Measurements from ENCODE around the gene LAMB1.
"Not testable (repeated sequence)": the region's sequence is repeated elsewhere in the genome, so short reads cannot be mapped to it uniquely, and the experiment has no call there.

The LAMB1 gene

DNA sequence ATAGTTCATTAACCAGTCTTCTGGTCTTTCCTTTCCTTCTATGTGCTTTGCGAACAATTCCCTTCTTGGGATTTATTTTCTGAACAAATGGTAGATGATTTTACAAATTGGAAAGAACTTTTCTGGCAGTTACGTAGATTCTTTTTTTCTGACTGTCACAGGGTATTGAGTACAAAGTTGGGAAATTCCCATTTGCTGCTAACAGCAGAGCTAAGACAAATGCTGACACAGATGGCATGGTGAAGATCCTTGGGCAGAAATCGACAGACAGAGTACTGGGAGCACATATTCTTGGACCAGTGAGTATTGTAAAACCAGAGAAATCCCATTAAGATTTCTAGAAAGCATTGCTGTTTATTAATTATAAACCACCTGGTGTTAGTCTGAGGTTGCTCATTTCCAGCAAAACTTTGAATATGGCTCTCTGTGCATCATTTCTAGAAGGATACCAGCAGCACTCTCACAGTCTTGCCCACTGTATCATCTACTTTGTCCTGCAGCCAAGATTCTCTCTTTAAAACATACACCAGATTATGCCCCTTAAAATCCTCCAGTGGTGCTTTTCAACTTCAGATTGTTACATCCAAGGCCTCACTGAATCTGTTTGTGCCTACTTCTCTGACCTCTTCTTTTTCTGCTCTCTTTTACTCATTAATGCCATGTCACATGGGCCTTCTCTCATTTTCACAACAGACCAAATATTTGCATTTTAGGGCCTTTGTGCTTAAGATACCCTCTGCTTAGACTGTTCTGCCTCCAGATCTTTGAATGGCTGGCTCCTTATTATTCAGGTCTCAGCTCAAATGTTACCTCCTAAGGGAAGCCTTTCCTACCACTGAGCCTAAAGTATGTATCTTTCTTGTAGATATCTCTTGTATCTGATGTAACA lies 85.0 kb downstream of the LAMB1 start:
- no peak for DNase-seq (ENCODE audit: low spot score)

DNA sequence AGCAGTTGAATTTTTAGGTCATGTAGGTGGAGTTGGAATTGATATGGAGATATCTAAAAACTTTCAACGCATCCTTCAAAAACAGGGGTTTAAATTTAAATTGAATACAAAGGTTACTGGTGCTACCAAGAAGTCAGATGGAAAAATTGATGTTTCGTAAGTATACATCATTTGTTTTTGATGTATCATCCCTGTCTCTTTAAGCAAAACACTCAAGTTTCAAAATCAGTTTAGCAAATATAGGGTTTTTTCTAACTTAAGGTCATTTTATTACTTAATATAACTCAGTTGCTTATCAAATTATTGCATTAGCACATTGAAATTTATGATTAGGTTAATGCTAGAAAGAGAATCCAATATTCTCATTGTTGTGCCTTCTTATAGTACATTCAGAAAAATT lies 87.4 kb downstream of the LAMB1 start:
- DNase-seq (ENCODE audit: low spot score), result no peak

DNA sequence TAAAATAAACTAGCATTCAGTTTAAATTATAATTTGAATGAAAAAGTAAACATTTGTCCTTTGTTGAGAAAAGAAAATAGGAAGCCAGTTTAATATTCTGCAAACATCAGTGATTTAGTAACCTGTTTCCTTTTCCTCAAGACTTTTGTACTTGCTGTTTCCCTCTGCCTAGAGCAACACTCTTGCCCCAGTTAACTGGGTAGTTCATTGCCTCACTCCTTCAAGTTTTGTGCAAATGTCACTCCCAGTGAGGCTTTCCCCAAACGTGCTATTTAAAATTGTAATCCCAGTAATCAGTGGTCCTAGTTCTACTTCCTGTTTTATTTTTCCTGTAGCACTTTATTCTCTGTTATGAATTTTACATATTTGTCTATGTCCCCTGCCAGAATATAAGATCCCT lies 88.1 kb downstream of the LAMB1 start:
- no peak for DNase-seq (ENCODE audit: low spot score)

- no peak for DNase-seq (ENCODE audit: low spot score)
Observed at GRCh38 chr7:107913851-107914250, 89.1 kb downstream of the LAMB1 start.

GRCh38 chr7:107911981-107912380 lies 91.0 kb downstream of the LAMB1 start:
- no peak for DNase-seq (ENCODE audit: low spot score)

DNA sequence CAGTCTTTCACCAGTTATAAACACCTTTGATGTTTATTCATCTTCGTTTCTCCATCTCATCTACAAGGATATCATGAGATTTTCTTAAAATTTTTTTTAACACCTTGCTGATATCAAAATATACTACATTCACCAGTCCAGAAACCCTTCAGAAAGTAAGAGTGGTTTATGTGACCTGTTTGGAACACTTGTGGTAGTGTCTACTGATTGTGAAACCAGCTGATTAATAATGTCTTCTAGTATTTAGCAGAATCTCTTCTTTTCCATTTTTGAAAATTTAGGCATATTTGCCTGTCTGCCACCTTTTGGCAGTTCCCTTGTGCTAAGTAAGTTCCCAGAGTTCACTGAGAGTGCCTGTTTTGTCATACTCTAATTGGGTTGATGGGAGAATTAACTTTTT lies 93.5 kb downstream of the LAMB1 start:
- DNase-seq (ENCODE audit: low spot score), result no peak

- DNase-seq (ENCODE audit: low spot score), result no peak
Observed at GRCh38 chr7:107907790-107908189, 95.2 kb downstream of the LAMB1 start.

DNA sequence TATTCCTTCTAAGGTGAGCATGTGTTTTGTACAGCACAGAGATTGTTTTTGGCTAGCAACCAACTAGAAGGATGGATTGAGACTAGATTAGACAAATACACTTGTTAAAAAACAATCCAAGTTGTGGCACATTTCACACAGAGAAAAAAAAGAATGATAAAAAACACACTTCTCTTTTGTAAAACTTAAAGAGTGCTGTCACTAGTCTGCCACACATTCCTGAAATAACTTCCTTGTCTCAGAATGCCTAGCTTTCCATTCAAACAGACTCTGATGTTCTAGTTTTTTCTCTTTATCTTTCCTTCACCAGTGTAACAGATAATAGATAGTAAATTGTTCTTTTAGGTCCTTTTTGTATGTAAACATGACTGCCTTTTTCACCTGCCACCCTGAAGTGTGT lies 100.6 kb downstream of the LAMB1 start:
- no peak for DNase-seq (ENCODE audit: low spot score)

- DNase-seq (ENCODE audit: low spot score), result no peak
Observed at GRCh38 chr7:107900496-107901015, 102.4 kb downstream of the LAMB1 start.

GRCh38 chr7:107898997-107899594 lies 103.9 kb downstream of the LAMB1 start:
- DNase-seq (ENCODE audit: low spot score), result no peak

- DNase-seq (ENCODE audit: low spot score), result not testable (repeated sequence)
Observed at GRCh38 chr7:107892367-107892741, 110.6 kb downstream of the LAMB1 start.

DNA sequence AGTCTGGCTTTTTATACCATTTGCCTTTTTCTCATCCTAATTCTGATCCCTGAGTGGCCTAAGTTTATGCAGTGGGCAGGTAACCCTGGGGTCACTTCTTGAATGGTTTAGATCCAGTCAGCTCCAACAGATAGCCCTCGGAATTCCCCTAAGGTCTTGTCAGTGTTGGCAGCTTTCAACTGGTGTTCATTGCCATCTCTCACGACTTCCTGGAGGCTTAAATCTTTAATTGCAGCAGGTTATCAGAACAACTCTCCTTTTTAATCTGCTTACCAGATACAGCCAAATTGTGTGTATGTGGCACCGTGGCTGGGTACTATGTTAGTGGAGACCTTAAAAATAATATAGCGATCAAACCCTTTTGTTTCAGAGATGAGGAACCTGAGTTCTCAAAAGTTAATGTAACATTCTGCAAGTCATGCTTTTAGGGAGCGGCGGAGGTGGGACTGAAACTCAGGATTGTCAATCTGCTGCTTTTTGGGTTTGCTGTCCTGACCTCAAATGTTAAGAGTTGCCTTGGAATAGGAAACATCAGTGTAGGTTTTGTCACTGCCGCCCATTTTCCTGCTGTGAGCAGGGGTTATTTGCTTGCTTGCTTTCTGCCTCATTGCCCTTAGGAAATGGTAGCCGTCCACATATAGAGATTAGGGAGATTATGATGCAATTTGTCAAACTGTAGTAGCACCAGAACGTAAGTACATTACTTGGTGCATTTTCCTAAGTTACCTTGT lies 111.2 kb downstream of the LAMB1 start:
- no peak for DNase-seq (ENCODE audit: low spot score)

DNA sequence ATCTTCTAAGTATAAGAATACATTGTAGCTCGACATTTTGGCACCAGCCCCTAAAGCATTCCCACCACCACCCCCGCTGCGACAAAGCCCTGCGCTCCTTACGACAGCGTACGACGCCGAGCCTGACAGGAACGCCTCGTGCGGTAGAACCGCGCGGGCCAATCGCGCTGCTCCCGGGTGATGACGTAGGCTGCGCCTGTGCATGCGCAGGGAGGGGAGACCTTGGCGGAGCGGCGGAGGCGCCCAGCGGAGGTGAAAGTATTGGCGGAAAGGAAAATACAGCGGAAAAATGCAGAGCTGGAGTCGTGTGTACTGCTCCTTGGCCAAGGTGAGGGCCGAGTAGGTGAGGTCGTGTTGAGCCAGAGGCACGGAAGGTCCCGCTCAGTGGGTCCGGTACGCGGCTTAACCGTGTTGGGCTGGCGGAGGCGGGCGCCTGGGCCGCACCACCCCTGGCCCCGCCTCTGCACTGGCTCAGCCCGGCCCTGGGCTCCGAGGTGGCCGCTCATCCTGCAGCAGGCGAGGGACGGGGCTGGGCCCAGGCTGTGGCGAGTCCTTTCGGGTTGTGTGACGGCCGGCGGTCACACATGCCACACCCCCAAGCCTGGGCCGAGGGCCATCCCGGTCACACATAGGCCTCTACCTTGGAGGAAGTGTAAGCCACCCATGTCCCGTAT lies 111.9 kb downstream of the LAMB1 start, which contains the start of gene DLD:
Gene DLD, plus strand, starts transcription at position 222 of the 674 bp plus-strand sequence. Its CDS starts 68 bp downstream, at position 290.
- DNase-seq (ENCODE audit: low spot score), result peak; percentile 93

DNA sequence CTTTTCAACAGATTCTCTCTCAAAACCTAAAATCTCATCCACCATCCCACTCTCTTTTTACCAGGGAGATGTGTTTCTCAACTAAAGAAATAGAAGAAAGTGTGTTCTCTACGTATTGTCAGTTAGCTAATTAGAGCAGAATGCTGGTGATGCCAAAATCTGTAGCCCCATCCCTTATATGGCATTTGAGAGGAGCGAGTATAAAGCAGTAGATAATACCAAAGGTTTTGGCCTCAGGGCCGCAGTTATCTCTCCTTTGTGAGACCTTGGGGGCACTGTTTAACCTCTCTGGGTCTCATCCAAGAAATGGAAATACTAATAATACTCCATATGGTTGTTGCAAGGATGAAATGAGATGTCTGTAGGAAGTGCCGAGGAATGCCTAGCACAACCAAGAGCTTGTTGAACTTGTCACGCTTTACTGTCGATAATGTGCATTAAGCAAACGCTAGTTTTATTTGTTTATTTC lies 112.4 kb downstream of the LAMB1 start:
- DNase-seq (ENCODE audit: low spot score), result no peak

DNA sequence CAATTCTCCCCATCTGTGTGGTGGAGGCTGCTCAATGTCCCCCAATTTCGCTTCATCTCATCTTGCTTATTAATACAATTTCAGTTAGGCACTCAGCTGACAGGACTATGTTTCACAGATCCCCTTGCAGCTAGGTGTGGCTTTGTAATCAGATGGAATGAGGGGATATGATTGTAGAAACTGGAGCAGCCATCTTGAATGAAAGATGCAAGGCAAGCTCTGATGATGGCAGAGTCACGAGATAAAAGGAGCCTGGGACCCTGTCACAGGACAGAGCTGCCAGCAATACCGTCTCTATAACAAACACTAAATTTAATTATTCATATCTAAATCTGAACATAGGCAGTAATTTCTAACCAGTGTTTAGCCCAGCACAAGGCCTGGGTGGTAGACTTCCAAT lies 113.0 kb downstream of the LAMB1 start:
- DNase-seq (ENCODE audit: low spot score), result no peak

GRCh38 chr7:107887827-107888226 lies 115.1 kb downstream of the LAMB1 start:
- DNase-seq (ENCODE audit: low spot score), result not testable (repeated sequence)

GRCh38 chr7:107884066-107884818 lies 118.7 kb downstream of the LAMB1 start:
- no peak for DNase-seq (ENCODE audit: low spot score)

- no peak for DNase-seq (ENCODE audit: low spot score)
Observed at GRCh38 chr7:107882766-107883165, 120.2 kb downstream of the LAMB1 start.

GRCh38 chr7:107879400-107880035 lies 123.4 kb downstream of the LAMB1 start:
- DNase-seq (ENCODE audit: low spot score), result no peak

DNA sequence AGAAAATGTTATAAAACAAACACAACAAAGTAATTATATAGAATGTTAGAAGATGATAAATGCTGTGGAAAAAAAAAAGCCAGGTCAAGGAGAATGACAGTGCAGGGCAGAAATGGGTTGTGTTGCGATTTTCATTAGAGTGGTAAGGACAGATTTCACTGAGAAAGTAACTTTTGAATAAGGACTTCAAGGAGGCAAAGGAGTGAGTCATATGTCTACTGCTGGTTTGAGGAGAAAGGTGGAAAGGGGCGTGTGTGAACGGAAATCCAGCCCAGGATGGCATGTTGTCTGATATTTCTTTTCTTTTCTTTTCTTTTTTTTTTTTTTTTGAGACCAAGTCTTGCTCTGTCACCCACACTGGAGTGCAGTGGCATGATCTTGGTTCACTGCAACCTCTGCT lies 124.3 kb downstream of the LAMB1 start:
- DNase-seq (ENCODE audit: low spot score), result no peak

Measured in ecto neural progenitor cell (in vitro differentiated cells).